Measurements from ENCODE around the gene ZNF727.
"Not testable (repeated sequence)": the region's sequence is repeated elsewhere in the genome, so short reads cannot be mapped to it uniquely, and the experiment has no call there.

Gene ZNF727

GRCh38 chr7:64087501-64087900 lies 42.3 kb downstream of the ZNF727 start:
- no peak overlapping the region for H3K27ac ChIP-seq (ENCODE audit: low read depth, low read length)
- no peaks in the 10 kb centered on the region for H3K79me2 ChIP-seq (ENCODE audit: control insufficient read depth, low read length)
- no peak for TF ChIP-seq EZH2phosphoT487 (IDR thresholded peaks at IDR 0.05; ENCODE audit: borderline replicate concordance, low read length)
- TF ChIP-seq CTCF (IDR thresholded peaks at IDR 0.05; ENCODE audit: low read depth, low read length, poor library complexity, severe bottlenecking): no peak
- H3K36me3 ChIP-seq (ENCODE audit: control insufficient read depth, low read length): no peaks in the 10 kb centered on the region
- H3K4me3 ChIP-seq (ENCODE audit: low read length): no peak overlapping the region
- no peak overlapping the region for H3K4me2 ChIP-seq (ENCODE audit: low read length)
- no peaks in the 10 kb centered on the region for H3F3A ChIP-seq (ENCODE audit: control insufficient read depth, insufficient read depth)
- H3K4me1 ChIP-seq (ENCODE audit: control insufficient read depth, low read length): no peaks in the 10 kb centered on the region
- no peaks in the 10 kb centered on the region for H3K27me3 ChIP-seq (ENCODE audit: control insufficient read depth, low read length)
- H4K20me1 ChIP-seq (ENCODE audit: control insufficient read depth, insufficient read depth, low read depth, low read length): no peaks in the 10 kb centered on the region
- no peaks in the 10 kb centered on the region for H3K9me2 ChIP-seq (replicated peaks; ENCODE audit: control insufficient read depth, low read length)
- peaks cover 26% of the 10 kb centered on the region; the same call in 1 of the 2 replicates for H3K9me3 ChIP-seq (ENCODE audit: control insufficient read depth, insufficient read depth, low read length)

DNA sequence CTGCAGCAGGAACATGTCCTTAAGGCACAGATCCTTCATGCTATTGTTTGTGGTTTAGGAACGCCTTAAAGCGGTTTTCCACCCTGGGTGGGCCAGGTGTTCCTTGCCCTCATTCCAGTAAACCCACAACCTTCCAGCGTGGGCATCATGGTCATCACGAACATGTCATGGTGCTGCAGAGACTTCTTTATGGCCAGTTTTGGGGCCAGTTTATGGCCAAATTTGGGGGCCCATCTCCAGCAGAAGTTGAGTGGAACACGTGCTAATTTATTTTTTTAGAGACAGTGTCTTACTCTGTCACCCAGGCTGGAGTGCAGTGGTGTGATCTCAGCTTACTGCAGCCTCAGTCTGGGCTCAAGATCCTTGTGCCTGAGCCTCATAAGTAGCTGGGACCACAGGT lies 43.6 kb downstream of the ZNF727 start:
- not testable (repeated sequence) for H3K27me3 ChIP-seq (ENCODE audit: control insufficient read depth, low read length); H3F3A ChIP-seq (ENCODE audit: control insufficient read depth, insufficient read depth); H3K4me2 ChIP-seq (ENCODE audit: low read length); H3K36me3 ChIP-seq (ENCODE audit: control insufficient read depth, low read length); H3K4me1 ChIP-seq (ENCODE audit: control insufficient read depth, low read length); H3K4me3 ChIP-seq (ENCODE audit: low read length); H3K27ac ChIP-seq (ENCODE audit: low read depth, low read length); H3K79me2 ChIP-seq (ENCODE audit: control insufficient read depth, low read length); H3K9me2 ChIP-seq (replicated peaks; ENCODE audit: control insufficient read depth, low read length); H4K20me1 ChIP-seq (ENCODE audit: control insufficient read depth, insufficient read depth, low read depth, low read length)
- peaks cover 23% of the 10 kb centered on the region; the same call in 1 of the 2 replicates for H3K9me3 ChIP-seq (ENCODE audit: control insufficient read depth, insufficient read depth, low read length)

All from DOHH2 (cell line).